ENCODE results near the gene MYO3B.

MYO3B gene

GRCh38 chr2:170500770-170501169 is 322.8 kb downstream of the MYO3B start:
- no peaks in the 10 kb centered on the region for H4K20me1 ChIP-seq (ENCODE audit: insufficient read depth, low read length)
- H3K27ac ChIP-seq (ENCODE audit: low read length), result no peak overlapping the region
- no peaks in the 10 kb centered on the region for H3K9me3 ChIP-seq (replicated peaks; ENCODE audit: insufficient read depth, low read length)
- H3K4me1 ChIP-seq (ENCODE audit: low read length), result no peaks in the 10 kb centered on the region
- no peaks in the 10 kb centered on the region for H3K27me3 ChIP-seq (replicated peaks; ENCODE audit: insufficient read depth, low read length)
- no peaks in the 10 kb centered on the region for H3F3A ChIP-seq (ENCODE audit: insufficient read depth, low read length)
- no peaks in the 10 kb centered on the region for H3K79me2 ChIP-seq (ENCODE audit: low read length)
- no peak for DNase-seq
- H3K36me3 ChIP-seq (replicated peaks; ENCODE audit: insufficient read depth, low read length), result no peaks in the 10 kb centered on the region
- no peak for TF ChIP-seq EZH2 (optimal IDR thresholded peaks at IDR 0.05; ENCODE audit: low read depth, low read length)
- TF ChIP-seq, protein P1, sequence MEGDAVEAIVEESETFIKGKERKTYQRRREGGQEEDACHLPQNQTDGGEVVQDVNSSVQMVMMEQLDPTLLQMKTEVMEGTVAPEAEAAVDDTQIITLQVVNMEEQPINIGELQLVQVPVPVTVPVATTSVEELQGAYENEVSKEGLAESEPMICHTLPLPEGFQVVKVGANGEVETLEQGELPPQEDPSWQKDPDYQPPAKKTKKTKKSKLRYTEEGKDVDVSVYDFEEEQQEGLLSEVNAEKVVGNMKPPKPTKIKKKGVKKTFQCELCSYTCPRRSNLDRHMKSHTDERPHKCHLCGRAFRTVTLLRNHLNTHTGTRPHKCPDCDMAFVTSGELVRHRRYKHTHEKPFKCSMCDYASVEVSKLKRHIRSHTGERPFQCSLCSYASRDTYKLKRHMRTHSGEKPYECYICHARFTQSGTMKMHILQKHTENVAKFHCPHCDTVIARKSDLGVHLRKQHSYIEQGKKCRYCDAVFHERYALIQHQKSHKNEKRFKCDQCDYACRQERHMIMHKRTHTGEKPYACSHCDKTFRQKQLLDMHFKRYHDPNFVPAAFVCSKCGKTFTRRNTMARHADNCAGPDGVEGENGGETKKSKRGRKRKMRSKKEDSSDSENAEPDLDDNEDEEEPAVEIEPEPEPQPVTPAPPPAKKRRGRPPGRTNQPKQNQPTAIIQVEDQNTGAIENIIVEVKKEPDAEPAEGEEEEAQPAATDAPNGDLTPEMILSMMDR (IDR thresholded peaks at IDR 0.05; ENCODE audit: low read length), result no peak
- no peak for TF ChIP-seq EZH2phosphoT487 (IDR thresholded peaks at IDR 0.05; ENCODE audit: low read length)
- no peak overlapping the region for H3K4me3 ChIP-seq (ENCODE audit: low read length)
- H2AFZ ChIP-seq (ENCODE audit: low read length), result no peak overlapping the region
- no peak overlapping the region for H3K4me2 ChIP-seq (ENCODE audit: low read depth, low read length)
- H3K9me2 ChIP-seq (replicated peaks; ENCODE audit: insufficient read depth, low read length), result no peaks in the 10 kb centered on the region
- H3K9ac ChIP-seq (ENCODE audit: low read length), result no peak overlapping the region

DNA sequence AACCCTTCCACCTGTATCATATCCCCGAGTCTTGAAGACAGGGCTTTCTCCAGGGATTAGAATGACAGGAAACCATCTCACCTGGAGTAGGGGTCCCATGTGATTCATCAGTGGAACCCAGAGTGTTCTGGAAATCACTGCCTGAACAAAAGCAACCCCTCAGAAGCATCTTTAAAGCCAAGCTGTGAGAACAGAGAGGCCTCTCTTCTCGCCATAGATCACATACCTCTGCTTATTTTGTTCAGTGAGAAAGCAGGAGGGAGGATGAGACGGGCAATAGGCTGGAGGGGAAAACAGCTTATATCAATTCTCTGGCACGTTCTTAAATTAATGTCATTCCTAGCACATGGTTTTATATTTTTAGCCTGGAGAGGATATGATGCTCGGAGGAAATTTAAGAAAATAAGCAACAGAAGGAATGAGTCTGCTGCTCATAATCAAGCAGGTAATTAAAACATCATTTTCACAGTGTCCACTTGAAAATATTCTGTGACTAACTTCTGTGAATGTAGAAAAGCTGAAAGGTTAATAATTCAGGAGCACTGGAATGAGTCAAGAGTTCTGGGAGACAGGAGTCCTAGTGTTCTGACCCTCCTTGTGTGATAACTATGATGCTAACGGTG is 323.6 kb downstream of the MYO3B start:
- no peaks in the 10 kb centered on the region for H4K20me1 ChIP-seq (ENCODE audit: insufficient read depth, low read length)
- H3K9me3 ChIP-seq (replicated peaks; ENCODE audit: insufficient read depth, low read length), result no peaks in the 10 kb centered on the region
- no peaks in the 10 kb centered on the region for H3K4me1 ChIP-seq (ENCODE audit: low read length)
- H2AFZ ChIP-seq (ENCODE audit: low read length), result no peak overlapping the region
- H3K9ac ChIP-seq (ENCODE audit: low read length), result no peak overlapping the region
- H3K27ac ChIP-seq (ENCODE audit: low read length), result no peak overlapping the region
- no peaks in the 10 kb centered on the region for H3F3A ChIP-seq (ENCODE audit: insufficient read depth, low read length)
- no peaks in the 10 kb centered on the region for H3K27me3 ChIP-seq (replicated peaks; ENCODE audit: insufficient read depth, low read length)
- H3K4me2 ChIP-seq (ENCODE audit: low read depth, low read length), result no peak overlapping the region
- no peaks in the 10 kb centered on the region for H3K79me2 ChIP-seq (ENCODE audit: low read length)
- H3K36me3 ChIP-seq (replicated peaks; ENCODE audit: insufficient read depth, low read length), result no peaks in the 10 kb centered on the region
- DNase-seq, result no peak
- H3K4me3 ChIP-seq (ENCODE audit: low read length), result no peak overlapping the region
- no peak for TF ChIP-seq EZH2 (optimal IDR thresholded peaks at IDR 0.05; ENCODE audit: low read depth, low read length)
- TF ChIP-seq EZH2phosphoT487 (IDR thresholded peaks at IDR 0.05; ENCODE audit: low read length), result no peak
- TF ChIP-seq, protein P1 (IDR thresholded peaks at IDR 0.05; ENCODE audit: low read length), result no peak
- H3K9me2 ChIP-seq (replicated peaks; ENCODE audit: insufficient read depth, low read length), result no peaks in the 10 kb centered on the region

GRCh38 chr2:170502361-170503130 is 324.6 kb downstream of the MYO3B start:
- H2AFZ ChIP-seq (ENCODE audit: low read length), result no peak overlapping the region
- TF ChIP-seq EZH2 (optimal IDR thresholded peaks at IDR 0.05; ENCODE audit: low read depth, low read length) (no peak), EZH2phosphoT487 (IDR thresholded peaks at IDR 0.05; ENCODE audit: low read length) (no peak)
- TF ChIP-seq, protein P1 (IDR thresholded peaks at IDR 0.05; ENCODE audit: low read length), result no peak
- no peaks in the 10 kb centered on the region for H4K20me1 ChIP-seq (ENCODE audit: insufficient read depth, low read length)
- no peaks in the 10 kb centered on the region for H3K9me3 ChIP-seq (replicated peaks; ENCODE audit: insufficient read depth, low read length)
- no peaks in the 10 kb centered on the region for H3K27me3 ChIP-seq (replicated peaks; ENCODE audit: insufficient read depth, low read length)
- no peaks in the 10 kb centered on the region for H3K79me2 ChIP-seq (ENCODE audit: low read length)
- no peak for DNase-seq
- no peak overlapping the region for H3K27ac ChIP-seq (ENCODE audit: low read length)
- H3K36me3 ChIP-seq (replicated peaks; ENCODE audit: insufficient read depth, low read length), result no peaks in the 10 kb centered on the region
- no peaks in the 10 kb centered on the region for H3K9me2 ChIP-seq (replicated peaks; ENCODE audit: insufficient read depth, low read length)
- H3K4me2 ChIP-seq (ENCODE audit: low read depth, low read length), result no peak overlapping the region
- H3K9ac ChIP-seq (ENCODE audit: low read length), result no peak overlapping the region
- no peaks in the 10 kb centered on the region for H3F3A ChIP-seq (ENCODE audit: insufficient read depth, low read length)
- no peaks in the 10 kb centered on the region for H3K4me1 ChIP-seq (ENCODE audit: low read length)
- H3K4me3 ChIP-seq (ENCODE audit: low read length), result no peak overlapping the region
